ENCODE data around the gene DCUN1D1.

DCUN1D1 gene

DNA sequence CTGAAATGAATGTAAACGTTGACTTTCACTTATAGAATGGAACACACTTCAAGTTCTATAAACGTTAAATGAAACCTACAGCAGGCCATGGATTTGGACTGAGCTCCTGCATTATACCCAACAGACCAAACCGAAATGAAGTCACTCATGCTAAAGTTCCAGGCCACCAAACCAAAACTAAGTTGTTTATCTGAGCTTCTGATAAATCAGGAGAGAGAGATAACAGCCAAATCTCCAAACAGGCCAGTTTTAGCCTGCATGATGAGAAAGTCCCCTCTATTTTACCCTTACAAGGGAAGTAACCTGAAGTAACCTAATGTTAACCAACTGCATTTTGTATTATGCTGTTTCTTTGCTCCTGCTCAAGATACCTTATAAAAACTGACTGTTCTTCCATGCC is 44.5 kb downstream of the DCUN1D1 start:
- no peak for DNase-seq (ENCODE audit: low read depth)

DNA sequence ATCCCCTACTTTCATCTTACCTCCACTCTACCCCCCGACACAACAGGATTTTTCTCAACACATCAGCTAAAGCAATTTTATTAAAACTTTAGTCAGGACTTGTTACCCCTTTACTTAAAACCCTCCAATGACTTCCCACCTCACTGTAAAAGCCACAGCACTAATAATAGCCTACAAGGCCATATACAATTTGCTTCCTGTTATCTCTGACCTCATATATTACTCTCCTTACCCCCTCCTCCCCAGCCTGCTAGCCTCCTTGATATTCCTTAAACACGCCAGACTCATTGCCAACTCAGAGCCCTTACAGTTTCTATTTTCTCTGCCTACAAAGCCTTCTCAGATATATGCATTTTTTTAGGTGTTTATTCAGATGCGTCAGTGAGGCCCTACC is 54.4 kb downstream of the DCUN1D1 start:
- no peak for DNase-seq (ENCODE audit: low read depth)

DNA sequence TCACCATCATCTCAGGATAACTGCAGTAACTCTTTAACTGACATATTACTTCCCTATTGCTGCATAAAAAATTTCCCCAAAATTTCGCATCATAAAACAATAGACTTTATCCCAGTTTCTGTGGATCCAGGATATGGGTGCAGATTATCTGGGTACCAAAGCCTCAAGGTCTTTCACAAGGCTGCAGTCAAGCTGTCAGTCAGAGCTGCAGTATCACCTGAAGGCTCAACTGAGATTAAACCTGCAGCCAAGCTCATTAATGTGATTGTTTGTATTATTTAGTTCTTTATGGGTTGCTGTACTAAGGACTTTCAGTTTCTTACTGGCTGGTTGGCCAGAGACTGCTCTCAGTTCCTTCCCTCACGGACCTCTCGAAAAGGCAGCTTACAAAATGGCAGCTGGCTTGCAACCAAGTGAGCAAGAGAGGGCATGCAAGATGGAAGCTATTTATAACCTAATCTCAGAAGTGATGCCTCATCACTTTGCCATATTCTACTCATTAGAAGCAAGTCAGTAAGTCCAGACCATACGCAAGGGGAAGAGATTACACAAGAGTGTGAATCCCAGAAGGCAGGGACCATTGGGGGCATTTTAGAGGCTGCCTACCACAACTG is 54.9 kb downstream of the DCUN1D1 start:
- DNase-seq (ENCODE audit: low read depth), result no peak

DNA sequence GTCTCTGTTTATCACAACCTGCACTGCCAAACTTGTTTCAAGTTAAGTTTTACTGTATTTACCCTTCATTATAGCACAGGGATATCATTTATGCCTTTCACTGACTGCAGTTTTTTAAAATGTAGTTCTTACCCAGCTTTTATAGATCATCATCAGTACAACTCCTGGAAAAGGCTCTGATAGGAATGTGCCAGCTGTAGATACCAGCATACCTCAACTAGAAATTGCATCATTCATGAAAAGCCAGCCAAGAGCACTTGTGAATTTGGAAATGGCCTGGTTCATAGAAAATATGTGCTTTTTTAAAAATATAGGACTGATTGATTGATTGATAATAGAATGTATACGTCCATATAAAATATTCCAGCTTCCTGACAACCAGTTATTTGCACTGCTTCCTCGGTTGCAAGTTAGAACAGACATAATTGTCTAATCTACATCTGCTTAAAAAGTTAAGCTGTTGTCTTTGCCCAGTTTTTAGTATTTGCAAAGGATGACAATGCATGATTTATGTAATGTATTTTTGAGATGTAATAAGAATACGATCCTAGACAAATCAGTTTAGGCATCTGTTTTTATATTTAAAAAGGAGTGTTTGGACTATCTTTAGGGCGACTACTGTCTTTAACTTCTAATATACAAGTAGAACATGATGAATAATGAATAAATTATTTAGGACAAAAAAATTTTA is 58.5 kb downstream of the DCUN1D1 start:
- DNase-seq (ENCODE audit: low read depth), result no peak

DNA sequence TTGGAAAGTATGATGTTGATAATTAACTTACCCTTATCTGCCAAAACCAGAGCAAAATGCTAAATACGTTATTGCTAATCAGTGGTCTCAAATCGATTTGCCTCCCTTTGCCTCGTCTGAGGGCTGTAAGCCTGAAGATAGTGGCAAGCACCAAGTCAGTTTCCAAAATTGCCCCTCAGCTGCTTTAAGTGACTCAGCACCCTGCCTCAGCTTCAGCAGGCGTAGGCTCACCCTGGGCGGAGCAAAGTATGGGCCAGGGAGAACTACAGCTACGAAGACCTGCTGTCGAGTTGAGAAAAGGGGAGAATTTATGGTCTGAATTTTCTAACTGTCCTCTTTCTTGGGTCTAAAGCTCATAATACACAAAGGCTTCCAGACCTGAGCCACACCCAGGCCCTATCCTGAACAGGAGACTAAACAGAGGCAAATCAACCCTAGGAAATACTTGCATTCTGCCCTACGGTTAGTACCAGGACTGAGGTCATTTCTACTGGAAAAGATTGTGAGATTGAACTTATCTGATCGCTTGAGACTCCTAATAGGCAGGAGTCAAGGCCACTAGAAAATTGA is 59.7 kb downstream of the DCUN1D1 start:
- no peak for DNase-seq (ENCODE audit: low read depth)

DNA sequence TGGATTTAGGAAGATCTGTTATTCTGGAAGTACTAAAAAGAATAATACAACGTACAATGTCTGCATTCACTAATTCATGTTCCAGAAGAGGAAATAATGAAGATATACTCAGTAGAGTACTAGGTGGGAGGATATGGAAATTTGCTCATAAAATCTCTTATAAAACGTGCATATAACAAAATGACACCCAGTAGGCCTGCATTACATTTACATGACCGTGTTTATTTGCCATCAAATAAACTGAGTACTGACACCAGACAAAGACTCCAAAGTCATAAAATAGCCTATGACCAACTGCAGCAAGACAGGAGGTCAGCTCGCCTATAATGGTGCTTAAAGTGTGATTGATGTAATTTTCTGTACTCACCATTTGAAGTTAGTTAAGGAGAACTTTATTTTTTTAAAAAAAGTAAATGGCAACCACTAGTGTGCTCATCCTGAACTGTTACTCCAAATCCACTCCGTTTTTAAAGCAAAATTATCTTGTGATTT is 60.4 kb downstream of the DCUN1D1 start:
- no peak for DNase-seq (ENCODE audit: low read depth)

DNA sequence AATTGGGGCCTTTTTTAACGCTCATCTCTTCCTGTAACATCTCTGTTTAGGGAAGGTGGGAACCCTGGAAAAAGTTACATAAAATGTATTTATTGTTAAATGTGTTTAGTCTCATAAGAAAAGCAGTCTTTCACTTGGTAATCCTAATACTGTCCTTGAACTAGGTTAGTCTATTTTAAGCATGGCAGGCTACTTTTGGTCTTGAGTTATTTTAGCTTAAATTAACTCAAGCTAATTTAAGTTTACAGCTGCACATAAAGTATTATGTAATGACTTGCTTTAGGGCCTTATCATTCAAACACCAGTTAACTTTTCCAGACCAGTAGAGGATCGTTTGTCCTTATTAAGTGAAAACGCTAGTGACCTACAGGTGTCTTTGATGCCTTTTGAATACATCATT is 63.2 kb downstream of the DCUN1D1 start:
- DNase-seq (ENCODE audit: low read depth), result no peak

DNA sequence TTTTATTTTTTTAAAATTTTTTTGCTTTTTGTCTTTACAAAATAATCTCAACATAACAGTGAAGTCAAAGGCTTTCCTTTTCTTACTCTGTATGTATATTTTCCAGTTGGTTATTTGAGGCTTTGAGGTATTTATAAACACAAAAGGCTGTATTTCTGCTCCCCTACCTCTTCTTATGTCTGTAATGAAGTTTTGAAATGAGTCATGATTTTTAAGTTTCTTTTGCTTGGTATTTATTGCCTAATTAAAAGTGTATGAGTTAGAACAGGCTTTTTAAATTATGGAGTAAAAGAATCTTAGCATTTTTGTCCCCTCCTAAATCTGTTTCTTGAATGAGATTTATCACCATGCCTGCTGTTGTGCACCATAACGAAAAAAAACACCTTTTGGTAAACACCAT is 66.0 kb downstream of the DCUN1D1 start:
- DNase-seq (ENCODE audit: low read depth), result no peak

DNA sequence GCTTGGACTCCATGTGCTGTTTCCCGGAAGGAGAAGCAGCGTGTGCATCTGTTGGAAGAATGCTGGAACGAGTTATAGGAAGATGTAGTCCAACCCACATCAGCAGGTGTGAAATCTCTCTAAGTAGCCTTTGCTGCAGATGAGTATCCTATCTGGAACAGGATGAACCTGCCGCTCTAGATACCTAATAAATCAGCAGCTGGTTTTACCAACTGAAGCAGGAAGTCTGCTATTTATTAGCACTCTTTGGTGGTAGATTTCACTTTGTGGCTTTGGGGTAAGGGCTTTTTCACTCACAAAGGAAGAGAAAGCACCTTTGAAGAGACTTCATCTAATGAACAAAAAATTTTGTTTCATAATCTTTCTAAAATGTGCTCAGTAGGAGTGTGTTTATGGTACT is 66.4 kb downstream of the DCUN1D1 start:
- DNase-seq (ENCODE audit: low read depth), result no peak

DNA sequence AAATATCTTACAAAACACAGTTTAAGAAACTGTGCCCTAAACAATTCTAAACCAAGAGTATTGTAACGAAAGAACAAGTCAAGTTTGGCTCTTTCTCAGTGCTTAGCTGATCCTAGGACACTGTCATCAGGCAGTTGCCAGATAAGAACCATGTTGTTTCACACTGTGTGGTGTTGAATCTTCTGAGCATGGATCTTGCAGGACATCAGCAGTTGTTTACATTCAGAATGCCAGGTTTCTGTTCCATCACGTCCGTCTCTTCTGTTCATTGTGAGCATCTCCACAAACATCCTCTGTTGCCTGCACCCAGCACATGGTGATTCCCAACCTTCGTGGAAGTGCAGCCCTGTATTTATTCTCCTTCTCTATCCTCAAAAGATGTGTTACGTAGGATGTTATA is 67.9 kb downstream of the DCUN1D1 start:
- DNase-seq (ENCODE audit: low read depth), result no peak

DNA sequence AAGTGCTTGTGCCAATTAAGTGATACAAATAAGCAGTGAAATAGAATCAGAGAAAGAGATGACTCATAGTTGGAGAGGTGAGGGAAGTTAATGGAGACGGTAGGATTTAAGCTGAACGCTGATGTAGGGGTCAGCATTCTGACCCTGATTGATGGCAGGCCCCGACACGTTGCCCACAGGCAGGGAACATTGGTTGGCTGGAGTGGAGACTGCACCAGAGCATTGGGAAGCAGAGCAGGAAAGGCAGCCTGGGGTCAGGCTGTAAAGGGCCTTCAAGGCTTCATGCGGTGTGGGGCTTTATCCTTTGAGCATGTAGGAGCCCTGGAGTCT is 68.6 kb downstream of the DCUN1D1 start:
- no peak for DNase-seq (ENCODE audit: low read depth)

DNA sequence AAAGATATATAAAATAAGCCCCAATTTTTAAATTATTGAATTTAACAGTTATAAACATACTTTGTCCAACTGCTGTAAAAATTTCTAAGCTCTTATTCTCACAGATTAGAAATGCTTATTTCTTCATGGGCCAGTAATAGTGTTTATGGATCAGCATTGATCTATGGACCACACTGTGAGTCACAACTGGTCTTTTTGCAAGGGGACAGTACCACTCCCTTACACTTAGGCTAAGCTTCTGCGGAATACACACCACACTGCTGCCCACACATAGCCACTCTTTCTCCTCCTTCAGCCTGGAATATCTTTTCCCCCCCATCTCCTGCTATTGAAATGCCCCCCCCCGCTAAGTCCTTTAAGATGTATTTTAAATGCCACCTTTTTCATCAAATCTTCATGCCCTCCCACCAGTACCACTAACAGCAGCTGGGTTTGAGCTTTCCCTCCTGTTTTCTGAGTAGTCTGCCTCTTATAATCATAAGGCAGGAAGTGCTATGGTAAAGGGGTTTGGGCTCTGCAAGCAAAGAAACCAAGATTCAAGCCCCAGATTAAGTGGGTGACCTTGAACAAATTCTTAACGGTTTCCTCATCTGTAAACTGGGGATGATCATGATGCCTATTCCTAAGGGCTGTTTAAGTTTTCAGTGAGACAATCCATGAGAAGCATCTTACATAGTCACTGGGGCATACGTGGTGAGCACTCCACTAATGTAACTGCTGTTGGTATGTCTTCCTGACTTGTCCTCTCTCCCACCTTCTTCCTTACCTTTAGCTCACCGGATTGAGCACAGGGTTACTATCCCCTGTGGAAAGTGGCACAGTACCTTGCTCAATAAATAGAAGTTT is 69.2 kb downstream of the DCUN1D1 start:
- no peak for DNase-seq (ENCODE audit: low read depth)

DNA sequence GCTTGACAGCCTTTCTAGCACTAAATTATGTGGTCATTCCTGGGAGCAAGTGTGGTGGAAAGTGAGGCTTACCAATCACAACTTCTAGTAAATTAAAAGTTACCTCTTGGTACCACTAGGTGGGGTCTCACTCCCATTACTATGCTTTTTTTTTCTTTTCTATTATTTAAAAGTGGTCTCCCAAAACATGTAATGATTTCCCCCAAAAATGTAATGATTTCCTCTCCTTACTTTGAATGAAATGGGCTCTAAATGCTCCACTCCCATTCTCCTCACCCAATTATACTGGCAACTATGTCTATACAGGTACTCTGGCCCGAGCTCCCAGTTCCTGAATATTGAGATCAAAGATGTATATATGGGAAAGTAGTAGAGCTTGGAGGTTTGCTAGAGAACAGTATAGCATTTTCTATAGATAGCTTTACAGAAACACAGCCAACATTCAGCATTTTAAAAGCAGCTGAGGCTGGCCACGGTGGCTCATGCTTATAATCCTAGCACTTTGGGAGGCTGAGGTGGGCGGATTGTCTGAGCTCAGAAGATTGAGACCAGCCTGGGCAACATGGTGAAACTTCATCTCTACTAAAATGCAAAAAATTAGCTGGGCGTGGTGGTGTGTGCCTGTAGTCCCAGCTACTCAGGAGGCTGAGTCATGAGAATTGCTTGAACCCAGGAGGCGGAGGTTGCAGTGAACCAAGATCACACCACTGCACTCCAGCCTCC is 70.9 kb downstream of the DCUN1D1 start:
- DNase-seq (ENCODE audit: low read depth), result no peak

DNA sequence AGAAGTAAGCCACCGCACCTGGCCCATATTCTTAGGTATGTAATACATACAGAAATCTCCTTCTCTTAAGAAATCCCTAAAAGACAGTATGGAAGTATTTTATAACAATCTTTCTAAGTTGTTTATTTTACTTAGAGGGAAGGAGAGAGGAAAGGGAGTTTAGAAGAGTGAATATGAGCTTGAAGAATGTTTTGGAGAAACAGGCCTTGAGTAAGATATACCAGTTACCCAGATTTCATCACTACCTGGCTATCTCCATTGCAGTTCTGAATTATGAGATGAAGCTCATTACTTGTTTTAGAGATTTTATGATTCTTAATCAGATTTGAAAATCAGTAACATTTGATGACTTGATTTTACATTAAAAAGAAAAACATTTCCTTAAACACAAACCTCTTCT is 71.9 kb downstream of the DCUN1D1 start:
- no peak for DNase-seq (ENCODE audit: low read depth)

DNA sequence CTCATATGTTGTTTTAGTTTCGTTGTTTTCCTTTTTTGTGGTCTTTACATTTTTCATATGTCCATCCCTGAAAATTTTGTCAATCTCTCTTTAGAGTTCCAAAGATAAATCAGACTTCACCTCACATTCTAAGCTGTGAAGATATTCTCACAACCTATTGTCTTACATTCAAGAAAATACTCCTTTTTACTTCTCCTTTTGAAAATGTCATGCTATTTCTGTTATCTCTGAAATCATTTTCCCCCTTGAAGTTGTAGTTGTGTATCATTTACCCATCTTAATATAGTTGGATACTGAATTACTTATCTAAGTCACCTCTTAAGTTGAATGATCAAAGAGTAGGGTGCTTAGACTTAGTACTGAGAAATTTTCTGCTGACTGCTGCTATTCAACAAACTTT is 74.3 kb downstream of the DCUN1D1 start:
- no peak for DNase-seq (ENCODE audit: low read depth)

DNA sequence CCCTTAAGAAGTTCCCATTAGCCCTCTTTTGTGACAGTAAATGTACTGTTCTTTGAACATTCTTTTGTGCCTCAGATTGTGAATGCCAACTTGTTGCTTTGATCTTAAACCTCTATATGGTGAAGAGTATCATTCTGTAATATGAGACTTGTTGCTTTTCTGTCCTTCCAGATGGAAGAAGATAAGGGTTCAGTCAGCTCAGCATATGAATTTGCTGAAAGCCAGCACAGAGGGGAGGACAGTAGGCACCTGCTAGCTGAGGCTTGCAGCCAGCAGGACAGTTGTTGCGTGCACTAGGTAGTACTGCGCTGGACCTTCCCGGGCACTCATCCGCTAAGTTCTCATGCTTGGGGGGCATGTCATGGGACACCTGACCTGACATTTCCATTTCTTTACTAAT is 74.7 kb downstream of the DCUN1D1 start:
- no peak for DNase-seq (ENCODE audit: low read depth)

DNA sequence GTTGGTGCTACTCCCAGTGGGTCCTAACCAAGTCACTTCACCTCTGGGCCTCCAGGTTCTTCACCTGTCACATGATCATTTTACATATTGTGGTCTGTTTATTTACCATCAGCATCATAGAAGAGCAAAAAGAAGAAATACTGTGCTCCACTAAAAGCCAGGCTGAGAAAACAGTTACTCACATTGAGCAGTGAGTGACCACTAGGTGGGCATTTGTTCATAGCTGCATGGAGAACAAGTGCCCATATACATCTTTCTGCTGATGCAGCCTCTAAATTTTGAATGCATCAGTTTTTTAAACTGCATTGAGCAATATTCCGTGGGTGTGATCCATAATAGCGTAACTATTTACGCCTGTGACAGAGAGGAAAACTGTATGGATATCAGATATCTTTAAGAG is 76.2 kb downstream of the DCUN1D1 start:
- no peak for DNase-seq (ENCODE audit: low read depth)

DNA sequence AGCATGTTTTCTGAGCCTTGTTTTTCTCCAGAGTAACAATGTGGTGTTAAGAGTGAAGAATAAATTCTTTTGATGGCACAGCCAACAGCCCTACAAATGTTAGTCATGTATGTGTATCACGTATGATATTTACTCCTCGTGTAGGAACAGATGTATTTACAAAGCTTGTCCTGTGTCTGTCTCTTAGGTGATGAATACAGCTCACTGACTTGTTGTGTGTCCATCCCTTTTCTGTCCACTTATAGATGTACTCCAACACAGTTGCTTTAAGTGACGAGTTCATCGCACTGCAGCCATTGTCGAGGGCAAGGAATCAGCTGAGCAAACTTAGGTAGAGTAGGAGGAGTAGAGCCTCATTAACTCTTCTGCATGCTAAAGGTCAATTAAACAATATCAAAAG is 78.1 kb downstream of the DCUN1D1 start:
- no peak for DNase-seq (ENCODE audit: low read depth)

DNA sequence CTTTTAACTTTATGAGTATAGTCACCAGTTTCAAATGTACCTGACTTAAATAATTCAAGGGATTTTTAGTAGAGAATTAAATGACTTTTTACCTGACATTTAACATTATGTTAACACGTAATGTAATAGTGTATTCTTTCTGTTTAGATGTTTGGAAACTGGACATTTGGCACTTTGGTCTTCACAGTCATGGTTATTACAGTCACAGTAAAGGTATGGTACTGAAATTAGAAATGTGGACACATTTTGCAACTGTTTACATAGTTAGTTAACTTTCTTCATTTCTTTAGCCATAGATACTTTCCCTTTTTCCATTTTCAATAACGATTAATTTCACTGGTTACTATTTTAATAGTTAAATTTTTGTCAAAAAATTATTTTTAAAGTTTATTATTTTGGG is 83.8 kb downstream of the DCUN1D1 start:
- DNase-seq (ENCODE audit: low read depth), result no peak

DNA sequence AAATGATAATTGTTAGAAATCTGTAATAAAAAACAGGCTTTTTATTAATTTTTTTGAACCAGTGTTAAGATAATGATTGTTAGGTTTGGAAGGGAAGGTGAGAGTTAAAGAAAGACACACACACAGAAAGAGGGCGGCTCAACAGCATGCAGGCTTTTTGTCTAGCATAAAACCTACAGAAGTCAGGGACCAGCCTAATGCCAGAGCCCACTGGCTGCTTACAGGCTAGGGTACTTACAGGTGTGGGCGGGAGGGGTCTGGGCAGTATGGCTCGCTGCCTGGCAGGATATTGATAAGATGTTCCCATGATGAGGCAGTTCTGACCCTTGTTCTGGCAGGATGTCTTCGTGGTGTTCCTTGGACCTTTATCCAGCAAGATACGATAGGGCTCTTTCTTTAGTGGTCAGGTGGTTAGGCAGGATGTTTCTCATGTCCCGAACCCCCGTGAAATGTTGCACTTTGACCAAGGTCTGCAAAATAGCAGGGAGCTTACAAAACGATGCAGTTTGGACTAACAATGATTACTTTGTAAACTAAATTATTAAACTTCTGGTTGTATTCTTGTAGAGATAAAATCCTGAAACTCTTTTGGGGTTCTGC is 84.7 kb downstream of the DCUN1D1 start:
- DNase-seq (ENCODE audit: low read depth), result no peak

DNA sequence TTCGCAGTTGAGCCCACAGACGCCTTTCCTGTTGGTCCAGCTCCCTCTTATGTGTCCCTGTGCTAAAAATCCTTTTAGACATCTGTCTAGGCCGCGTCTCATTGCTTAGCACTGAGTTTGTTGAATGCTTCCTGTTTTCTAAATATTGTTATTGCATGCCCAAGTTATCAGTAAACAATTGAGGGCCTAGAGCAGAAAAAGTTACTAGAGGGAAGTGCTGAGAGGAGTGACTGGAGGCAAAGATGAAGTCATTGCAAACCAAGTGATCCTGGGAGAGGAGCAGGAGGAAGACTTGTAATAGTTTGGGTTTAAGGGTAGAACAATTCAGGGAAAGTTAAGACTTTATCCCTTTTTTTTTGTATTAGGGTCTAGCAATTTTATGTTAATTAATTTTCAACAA is 88.1 kb downstream of the DCUN1D1 start:
- DNase-seq (ENCODE audit: low read depth), result no peak

DNA sequence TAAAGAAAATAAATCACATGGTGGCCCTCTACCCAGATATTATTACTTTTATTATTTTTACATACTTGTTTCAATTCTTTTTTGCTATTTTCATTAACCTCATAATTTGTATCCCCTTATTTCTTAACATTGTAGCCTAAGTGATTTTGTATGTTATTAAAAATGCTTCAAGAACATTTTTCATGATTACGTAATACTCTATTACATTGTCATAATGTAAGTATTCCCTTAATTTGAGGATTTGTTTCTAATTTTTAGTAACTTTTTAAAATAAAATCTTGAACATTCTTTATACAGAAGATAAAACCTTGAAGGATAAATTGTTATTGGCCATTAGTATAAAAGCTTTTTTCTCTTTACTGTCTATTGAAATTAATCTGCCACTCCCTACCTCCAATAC is 89.0 kb downstream of the DCUN1D1 start:
- no peak for DNase-seq (ENCODE audit: low read depth)
